Gastroesophageal sphincter (tissue), 4 donors: ENCODE data around the gene GPR149. TPM values are rescaled to one million over a fixed set of nuclear protein-coding genes. Genes with fewer than 3 reads are reported as not detected.
"Not testable (repeated sequence)": the region's sequence is repeated elsewhere in the genome, so short reads cannot be mapped to it uniquely, and the experiment has no call there.

Experiments used
- ATAC-seq: fragments of 150-250 bp; one replicate; pipeline ENCODE4 v1.9.1; 2016; ENCODE audit warnings: mild to moderate bottlenecking, moderate library complexity
- H3K27ac ChIP-seq, 4 donors: fragments of 200-600 bp; sonication (generic) in 3 of 4; 1 replicate in 3 of 4; 2 replicates in 1 of 4; pipeline ENCODE4 v1.5.1; 2016 to 2019
- H3K27me3 ChIP-seq: fragments of 200-600 bp; sonication (generic); one replicate; pipeline ENCODE4 v1.5.1; 2019
- H3K36me3 ChIP-seq, 2 donors: fragments of 200-600 bp; sonication (generic); one replicate each; pipeline ENCODE4 v1.5.1; 2019; ENCODE audit warnings: control low read depth in 1 of 2
- H3K4me1 ChIP-seq, 3 donors: fragments of 200-600 bp; sonication (generic); 1 replicate in 2 of 3; 2 replicates in 1 of 3; pipeline ENCODE4 v1.5.1; 2016 to 2019; ENCODE audit warnings: control low read depth in 2 of 3
- H3K4me3 ChIP-seq, 2 donors: fragments of 200-600 bp; sonication (generic); one replicate each; pipeline ENCODE4 v1.5.1; 2019; ENCODE audit warnings: mild to moderate bottlenecking in 1 of 2, moderate library complexity in 1 of 2
- H3K9me3 ChIP-seq, 3 donors: fragments of 200-600 bp; sonication (generic); one replicate each; pipeline ENCODE4 v1.5.1; 2017 to 2019; ENCODE audit warnings: control low read depth in 2 of 3
- EP300 ChIP-seq: sonication (generic); formaldehyde crosslinking; IDR thresholded peaks from one replicate; pipeline ENCODE4 v1.6.1; 2017; ENCODE audit warnings: antibody characterized with exemption, mild to moderate bottlenecking
- POLR2A ChIP-seq, 2 donors: fragments of 450-650 bp; IDR thresholded peaks; one replicate each; pipeline ENCODE4 v1.6.1; 2017; ENCODE audit warnings: antibody characterized with exemption in 2 of 2, mild to moderate bottlenecking in 2 of 2, moderate library complexity in 1 of 2
- POLR2AphosphoS5 ChIP-seq: sonication (generic); formaldehyde crosslinking; IDR thresholded peaks from one replicate; pipeline ENCODE4 v1.6.1; 2017; ENCODE audit warnings: antibody characterized with exemption
- WGBS, 2 donors: methylation state at CpG; one replicate each; pipeline ENCODE4 v1.1.5; 2018; ENCODE audit warnings: low coverage in 1 of 2; 5-methylcytosine and 5-hydroxymethylcytosine counted together
- total RNA-seq, 4 donors: library from RNA; depleted of rRNA; stranded (reverse); fragments of >200 nt; gene quantifications; one replicate each; pipeline ENCODE4 v1.1.0, GENCODE V29; 2016
- TF ChIP-seq, protein P1 (sequence below), 4 experiments: fragments of 200-600 bp in 2 of 4; fragments of 450-650 bp in 2 of 4; sonication (generic) in 1 of 4; IDR thresholded peaks; one replicate each; pipeline ENCODE4 v1.5.1; 2017 to 2019; ENCODE audit warnings: antibody characterized with exemption in 4 of 4, mild to moderate bottlenecking in 2 of 4, moderate library complexity in 2 of 4

Gene GPR149
- total RNA-seq, 4 donors from 2014 or later: not detected

DNA sequence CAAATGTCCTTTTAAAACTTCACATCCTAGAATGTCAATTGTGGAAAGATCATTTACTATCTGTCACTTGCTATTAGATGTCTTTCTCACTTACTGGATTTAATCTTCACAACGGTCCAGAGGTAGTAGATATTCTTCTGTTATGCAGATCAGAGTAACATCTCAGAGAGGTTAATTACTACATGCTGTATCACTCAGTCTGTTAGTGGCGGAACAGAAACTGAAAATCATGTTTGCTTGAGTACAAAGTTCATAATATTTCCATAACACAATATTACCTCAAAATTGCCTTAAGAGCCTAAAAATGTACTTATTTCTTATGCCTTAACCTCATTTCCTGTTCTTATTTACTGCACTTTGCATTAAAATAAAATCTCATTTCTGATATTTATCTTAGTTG is 28.6 kb upstream of the GPR149 start:
- WGBS, 2 donors: 66 to 86% methylated on average over 1 to 2 of the region's 2 CpGs
- ATAC-seq: no peak
- Histone ChIP-seq H3K4me1 (no peaks in the 10 kb centered on the region), H3K36me3 (no peaks in the 10 kb centered on the region), H3K27ac (no peak overlapping the region), H3K9me3 (no peaks in the 10 kb centered on the region), H3K4me3 (no peak overlapping the region), H3K27me3 (no peaks in the 10 kb centered on the region)
- TF ChIP-seq POLR2A (IDR thresholded peaks at IDR 0.05): no peak
- no peak for TF ChIP-seq POLR2AphosphoS5
- TF ChIP-seq EP300: no peak
- TF ChIP-seq, protein P1, sequence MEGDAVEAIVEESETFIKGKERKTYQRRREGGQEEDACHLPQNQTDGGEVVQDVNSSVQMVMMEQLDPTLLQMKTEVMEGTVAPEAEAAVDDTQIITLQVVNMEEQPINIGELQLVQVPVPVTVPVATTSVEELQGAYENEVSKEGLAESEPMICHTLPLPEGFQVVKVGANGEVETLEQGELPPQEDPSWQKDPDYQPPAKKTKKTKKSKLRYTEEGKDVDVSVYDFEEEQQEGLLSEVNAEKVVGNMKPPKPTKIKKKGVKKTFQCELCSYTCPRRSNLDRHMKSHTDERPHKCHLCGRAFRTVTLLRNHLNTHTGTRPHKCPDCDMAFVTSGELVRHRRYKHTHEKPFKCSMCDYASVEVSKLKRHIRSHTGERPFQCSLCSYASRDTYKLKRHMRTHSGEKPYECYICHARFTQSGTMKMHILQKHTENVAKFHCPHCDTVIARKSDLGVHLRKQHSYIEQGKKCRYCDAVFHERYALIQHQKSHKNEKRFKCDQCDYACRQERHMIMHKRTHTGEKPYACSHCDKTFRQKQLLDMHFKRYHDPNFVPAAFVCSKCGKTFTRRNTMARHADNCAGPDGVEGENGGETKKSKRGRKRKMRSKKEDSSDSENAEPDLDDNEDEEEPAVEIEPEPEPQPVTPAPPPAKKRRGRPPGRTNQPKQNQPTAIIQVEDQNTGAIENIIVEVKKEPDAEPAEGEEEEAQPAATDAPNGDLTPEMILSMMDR (IDR thresholded peaks at IDR 0.05): no peak

DNA sequence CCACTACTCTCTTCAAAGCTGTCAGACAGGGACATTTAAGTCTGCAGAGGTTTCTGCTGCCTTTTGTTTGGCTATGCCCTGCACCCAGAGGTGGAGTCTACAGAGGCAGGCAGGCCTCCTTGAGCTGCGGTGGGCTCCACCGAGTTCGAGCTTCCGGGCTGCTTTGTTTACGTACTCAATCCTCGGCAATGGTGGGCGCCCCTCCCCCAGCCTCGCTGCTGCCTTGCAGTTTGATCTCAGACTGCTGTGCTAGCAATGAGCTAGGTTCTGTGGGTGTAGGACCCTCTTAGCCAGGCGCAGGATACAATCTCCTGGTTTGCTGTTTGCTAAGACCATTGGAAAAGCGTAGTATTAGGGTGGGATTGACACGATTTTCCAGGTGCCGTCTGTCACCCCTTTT is 9.1 kb upstream of the GPR149 start:
- not testable (repeated sequence) for H3K36me3 ChIP-seq, H3K27me3 ChIP-seq, ATAC-seq, H3K27ac ChIP-seq, H3K4me3 ChIP-seq, H3K4me1 ChIP-seq, H3K9me3 ChIP-seq
- WGBS, 2 donors: 87 to 92% methylated on average over 2 to 8 of the region's 12 CpGs

- WGBS, 2 donors: 79 to 82% methylated on average over 2 of the region's 2 CpGs
- Histone ChIP-seq H3K27me3 (peaks cover 26% of the 10 kb centered on the region), H3K4me1 (peaks cover 0 to 15% (median 4%) of the 10 kb centered on the region in 3 donors), H3K36me3 (no peaks in the 10 kb centered on the region), H3K9me3 (no peaks in the 10 kb centered on the region), H3K4me3 (no peak overlapping the region), H3K27ac (no peak overlapping the region)
- no peak for ATAC-seq
- TF ChIP-seq EP300: no peak
- TF ChIP-seq, protein P1 (IDR thresholded peaks at IDR 0.05): no peak
- TF ChIP-seq POLR2AphosphoS5: no peak
- no peak for TF ChIP-seq POLR2A (IDR thresholded peaks at IDR 0.05)
Observed at GRCh38 chr3:154431043-154431442, 1.1 kb upstream of the GPR149 start.

DNA sequence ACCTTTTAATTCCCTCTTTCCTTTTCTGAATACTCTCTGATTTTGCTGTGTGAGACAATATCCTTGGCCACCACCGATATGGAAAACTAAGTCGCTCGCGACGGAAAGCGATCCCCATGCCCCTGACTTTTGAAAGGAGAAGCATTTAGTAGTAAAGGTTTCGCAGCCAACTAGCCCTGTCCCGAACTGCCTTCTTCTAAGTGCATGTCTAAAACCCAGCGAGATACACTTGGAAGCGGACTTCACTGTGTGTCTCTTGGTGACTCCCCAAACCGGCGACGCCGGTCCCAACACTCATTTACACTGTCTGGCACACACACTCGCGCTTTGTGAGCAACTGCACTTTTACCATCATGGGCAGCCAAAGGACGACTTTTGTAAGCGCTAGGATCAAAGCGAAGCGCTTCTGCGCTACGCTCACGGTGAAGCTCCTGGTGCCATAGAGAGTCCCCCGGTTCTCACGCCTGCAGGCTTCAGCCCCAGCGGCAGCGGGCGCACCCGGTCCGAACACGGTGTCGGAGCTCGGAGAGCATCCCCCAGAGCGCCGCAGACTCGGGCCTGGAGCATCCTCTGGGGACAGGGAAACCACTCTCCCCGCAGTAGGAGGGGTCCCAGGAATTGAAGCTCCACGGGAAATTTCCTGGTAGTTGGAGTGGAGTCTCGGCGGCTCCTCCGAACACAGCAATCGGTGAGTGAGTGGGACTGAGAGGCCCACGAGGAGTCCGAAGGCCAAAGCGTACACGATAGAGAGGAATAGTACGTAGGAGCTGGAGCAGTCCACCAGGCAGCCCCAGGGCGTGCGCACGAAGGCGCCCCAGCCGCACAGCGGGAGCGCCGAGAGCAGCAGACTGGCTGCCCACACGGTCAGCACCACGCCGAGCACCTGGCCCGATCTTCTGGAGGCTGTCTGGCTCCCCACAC is 1.4 kb downstream of the GPR149 start:
- peaks cover 0 to 15% (median 4%) of the 10 kb centered on the region in 3 donors for H3K4me1 ChIP-seq
- H3K36me3 ChIP-seq: no peaks in the 10 kb centered on the region
- 1 to 3% methylated on average over 9 to 12 of the region's 59 CpGs for WGBS, 2 donors
- H3K9me3 ChIP-seq: no peaks in the 10 kb centered on the region
- no peak for ATAC-seq
- peaks cover 26% of the 10 kb centered on the region for H3K27me3 ChIP-seq
- H3K27ac ChIP-seq: no peak overlapping the region
- H3K4me3 ChIP-seq: peak overlapping the region in 1 of 2 donors; percentile 29
- TF ChIP-seq, protein P1 (IDR thresholded peaks at IDR 0.05): no peak
- TF ChIP-seq POLR2A (IDR thresholded peaks at IDR 0.05): no peak
- TF ChIP-seq EP300: no peak
- TF ChIP-seq POLR2AphosphoS5: no peak

GRCh38 chr3:154427685-154428285 is 2.2 kb downstream of the GPR149 start:
- H3K27ac ChIP-seq: no peak overlapping the region
- WGBS, 2 donors: 1 to 10% methylated on average over 9 to 16 of the region's 29 CpGs
- TF ChIP-seq EP300 (no peak), POLR2A (IDR thresholded peaks at IDR 0.05) (no peak), POLR2AphosphoS5 (no peak)
- TF ChIP-seq, protein P1 (IDR thresholded peaks at IDR 0.05): no peak
- H3K27me3 ChIP-seq: peaks cover 26% of the 10 kb centered on the region
- no peak for ATAC-seq
- no peaks in the 10 kb centered on the region for H3K36me3 ChIP-seq
- H3K4me3 ChIP-seq: peak overlapping the region in 1 of 2 donors; percentile 29
- no peaks in the 10 kb centered on the region for H3K9me3 ChIP-seq
- H3K4me1 ChIP-seq: peaks cover 0 to 15% (median 4%) of the 10 kb centered on the region in 3 donors
